Endometrial microvascular endothelial cells (primary cell): ENCODE results near the gene PTGIS. TPM values are rescaled to one million over a fixed set of nuclear protein-coding genes. Genes with fewer than 3 reads are reported as not detected.
"Not testable (repeated sequence)": the region's sequence is repeated elsewhere in the genome, so short reads cannot be mapped to it uniquely, and the experiment has no call there.

ENCODE experiments used
- in situ Hi-C: cut with HindIII; loops from 2 replicates; pipeline ENCODE4 v1.10.0; 2017; ENCODE audit warnings: low sequenced_read_pairs, low pct_unique_long_range_greater_than_20kb; ENCODE audit errors: inconsistent ontology term
- total RNA-seq: library from RNA; depleted of rRNA; stranded (reverse); fragments of >200 nt; gene quantifications from one replicate; pipeline ENCODE4 v1.2.3, GENCODE V29; 2015; ENCODE audit errors: inconsistent ontology term

PTGIS gene
- total RNA-seq, 1 donor from 2014 or later, result 1.5 TPM

GRCh38 chr20:49582413-49583334 is 14.7 kb upstream of the PTGIS start:
- in situ Hi-C loops, result no loop called here

- in situ Hi-C loops, result no loop called here
These were observed 13.5 kb upstream of the PTGIS start for GRCh38 chr20:49581482-49581881.

GRCh38 chr20:49580813-49581174 is 12.9 kb upstream of the PTGIS start:
- in situ Hi-C loops, result no loop called here

- in situ Hi-C loops, result no loop called here
These were observed 12.2 kb upstream of the PTGIS start for GRCh38 chr20:49579874-49580812.

GRCh38 chr20:49579195-49579594 is 11.3 kb upstream of the PTGIS start:
- in situ Hi-C loops, result no loop called here

- in situ Hi-C loops, result no loop called here
These were observed 10.5 kb upstream of the PTGIS start for GRCh38 chr20:49578436-49578835.

- in situ Hi-C loops, result no loop called here
These were observed 7.7 kb upstream of the PTGIS start for GRCh38 chr20:49575551-49576060.

- in situ Hi-C loops, result no loop called here
These were observed 6.0 kb upstream of the PTGIS start for GRCh38 chr20:49573900-49574416.

GRCh38 chr20:49572857-49573256 is 4.9 kb upstream of the PTGIS start:
- in situ Hi-C loops, result no loop called here

- in situ Hi-C loops, result no loop called here
These were observed 3.6 kb upstream of the PTGIS start for GRCh38 chr20:49571553-49571835.

GRCh38 chr20:49570828-49571552 is 3.1 kb upstream of the PTGIS start:
- in situ Hi-C loops, result no loop called here

GRCh38 chr20:49570161-49570827 is 2.4 kb upstream of the PTGIS start:
- in situ Hi-C loops, result no loop called here

GRCh38 chr20:49569411-49570115 is 1.6 kb upstream of the PTGIS start:
- in situ Hi-C loops, result no loop called here

GRCh38 chr20:49568278-49569151 is 578 bp upstream of the PTGIS start:
- in situ Hi-C loops, result no loop called here

- in situ Hi-C loops, result no loop called here
These were observed 1.3 kb downstream of the PTGIS start for GRCh38 chr20:49566401-49567364.

- in situ Hi-C loops, result not testable (repeated sequence)
These were observed 2.9 kb downstream of the PTGIS start for GRCh38 chr20:49564991-49565390.
